SK-N-SH (cell line): ENCODE measurements around the gene TRIM40. TPM values are rescaled to one million over a fixed set of nuclear protein-coding genes. Genes with fewer than 3 reads are reported as not detected.

Experiments
- CTCF ChIA-PET: fragments of 300-600, 350-600 bp; formaldehyde crosslinking; extraction: SDS; loops from one replicate; lab custom pipeline; 2021; lab: Yijun Ruan, JAX
- POLR2A ChIA-PET: fragments of 350-600 bp; sonication (Branson Sonifier 250); formaldehyde crosslinking; extraction: SDS; loops from one replicate; lab custom pipeline; 2020; ENCODE audit warnings: antibody characterized with exemption, inconsistent platforms; lab: Yijun Ruan, JAX
- DNase-seq: peaks from one replicate; pipeline ENCODE4 v3.0.0; 2012
- H2AFZ ChIP-seq: fragments of 200-600 bp; sonication (generic); 2 replicates; pipeline ENCODE4 v1.8.1; 2016; ENCODE audit warnings: antibody characterized with exemption, mild to moderate bottlenecking, low read depth
- H3F3A ChIP-seq: fragments of 200-600 bp; sonication (generic); replicated peaks from 2 replicates; pipeline ENCODE3; 2016; ENCODE audit warnings: antibody characterized with exemption, mild to moderate bottlenecking; ENCODE audit not compliant: insufficient read depth
- H3K27ac ChIP-seq, 2 experiments: fragments of 200-500 bp in 1 of 2; fragments of 200-600 bp in 1 of 2; sonication (Bioruptor generic) in 1 of 2; sonication (generic), shearing (Covaris generic) in 1 of 2; 2 replicates each; pipeline versions ENCODE4 v1.5.1 to v1.6.1; 2014 to 2016; ENCODE audit warnings: low read depth in 2 of 2, inconsistent platforms in 1 of 2, low read length in 1 of 2, mild to moderate bottlenecking in 1 of 2, mixed read lengths in 1 of 2
- H3K27me3 ChIP-seq: fragments of 200-600 bp; sonication (generic), shearing (Covaris generic); 2 replicates; pipeline ENCODE4 v1.6.1; 2016; ENCODE audit warnings: mixed run types; ENCODE audit not compliant: insufficient read depth
- H3K36me3 ChIP-seq, 2 experiments: fragments of 200-500 bp in 1 of 2; fragments of 200-600 bp in 1 of 2; sonication (Bioruptor generic) in 1 of 2; sonication (generic) in 1 of 2; replicated peaks in 1 of 2; 2 replicates each; pipeline versions ENCODE3 to v1.5.1; 2014 to 2016; ENCODE audit warnings: low read length in 1 of 2, mild to moderate bottlenecking in 1 of 2; ENCODE audit not compliant: insufficient read depth in 2 of 2, control insufficient read depth in 1 of 2
- H3K4me1 ChIP-seq, 2 experiments: fragments of 200-500 bp in 1 of 2; fragments of 200-600 bp in 1 of 2; sonication (Bioruptor generic) in 1 of 2; sonication (generic), shearing (Covaris generic) in 1 of 2; 2 replicates each; pipeline versions ENCODE4 v1.5.1 to v1.6.1; 2014 to 2016; ENCODE audit warnings: low read depth in 1 of 2, low read length in 1 of 2, mixed run types in 1 of 2; ENCODE audit not compliant: insufficient read depth in 2 of 2, control insufficient read depth in 1 of 2
- H3K4me2 ChIP-seq: fragments of 200-600 bp; sonication (generic), shearing (Covaris generic); 2 replicates; pipeline ENCODE4 v1.6.1; 2017; ENCODE audit warnings: mixed run types
- H3K4me3 ChIP-seq, 2 experiments: fragments of 200-500 bp in 1 of 2; fragments of 200-600 bp in 1 of 2; sonication (Bioruptor generic) in 1 of 2; sonication (generic), shearing (Covaris generic) in 1 of 2; 2 replicates each; pipeline versions ENCODE4 v1.5.1 to v1.8.1; 2014 to 2016; ENCODE audit warnings: low read depth in 2 of 2, inconsistent platforms in 1 of 2, low read length in 1 of 2, mild to moderate bottlenecking in 1 of 2, mixed read lengths in 1 of 2, moderate library complexity in 1 of 2
- H3K79me2 ChIP-seq: fragments of 200-600 bp; sonication (generic); 2 replicates; pipeline ENCODE4 v1.8.1; 2017; ENCODE audit warnings: mild to moderate bottlenecking; ENCODE audit not compliant: insufficient read depth
- H3K9ac ChIP-seq: fragments of 200-600 bp; sonication (generic); 2 replicates; pipeline ENCODE4 v1.6.1; 2017; ENCODE audit warnings: mixed run types
- H3K9me2 ChIP-seq: fragments of 200-600 bp; sonication (generic); 2 replicates; pipeline ENCODE4 v1.6.1; 2017; ENCODE audit warnings: mixed run types
- H3K9me3 ChIP-seq: fragments of 200-600 bp; sonication (generic); 2 replicates; pipeline ENCODE4 v1.6.1; 2017; ENCODE audit warnings: mixed run types, mild to moderate bottlenecking, moderate library complexity
- H4K20me1 ChIP-seq: fragments of 200-600 bp; sonication (generic); 2 replicates; pipeline ENCODE4 v1.6.1; 2017; ENCODE audit warnings: mild to moderate bottlenecking, mixed run types; ENCODE audit not compliant: insufficient read depth
- CTCF ChIP-seq: fragments of 200-600 bp; sonication (generic); IDR thresholded peaks from 2 replicates; pipeline ENCODE4 v1.6.1; 2017; ENCODE audit warnings: antibody characterized with exemption, mild to moderate bottlenecking, moderate library complexity
- FOSL2 ChIP-seq: IDR thresholded peaks from 2 replicates; pipeline ENCODE4 v1.4.0; 2012; ENCODE audit warnings: low read depth, mild to moderate bottlenecking, moderate library complexity, borderline replicate concordance
- MAX ChIP-seq: IDR thresholded peaks from 2 replicates; pipeline ENCODE4 v1.4.0; 2012; ENCODE audit warnings: low read depth
- MXI1 ChIP-seq: IDR thresholded peaks from 2 replicates; pipeline ENCODE4 v1.6.1; 2012; ENCODE audit warnings: mild to moderate bottlenecking, low read depth, low read length, improper control_type of control experiment
- NFIC ChIP-seq: IDR thresholded peaks from 2 replicates; pipeline ENCODE4 v1.4.0; 2012; ENCODE audit warnings: borderline replicate concordance
- PBX3 ChIP-seq: IDR thresholded peaks from 2 replicates; pipeline ENCODE4; 2012
- RCOR1 ChIP-seq: fragments of 150-350 bp; IDR thresholded peaks from 2 replicates; pipeline ENCODE4 v1.6.1; 2017; ENCODE audit warnings: antibody characterized with exemption, low read length
- REST ChIP-seq: IDR thresholded peaks from 2 replicates; pipeline ENCODE4 v1.6.1; 2012; ENCODE audit warnings: mild to moderate bottlenecking, low read depth, low read length, moderate library complexity
- SMC3 ChIP-seq: IDR thresholded peaks from 2 replicates; pipeline ENCODE4 v1.6.1; 2012; ENCODE audit warnings: low read depth, low read length, improper control_type of control experiment
- TEAD4 ChIP-seq: IDR thresholded peaks from 2 replicates; pipeline ENCODE4 v1.4.0; 2012; ENCODE audit warnings: mild to moderate bottlenecking, borderline replicate concordance; ENCODE audit not compliant: insufficient read depth
- USF2 ChIP-seq: fragments of 150-350 bp; IDR thresholded peaks from 2 replicates; pipeline ENCODE4 v1.6.1; 2017; ENCODE audit warnings: antibody characterized with exemption, low read length, low read depth, borderline replicate concordance
- YY1 ChIP-seq: IDR thresholded peaks from 2 replicates; pipeline ENCODE4 v1.4.0; 2012; ENCODE audit warnings: low read depth, mild to moderate bottlenecking
- ZBTB33 ChIP-seq: IDR thresholded peaks from 2 replicates; pipeline ENCODE4 v1.4.0; 2012; ENCODE audit warnings: low read depth, borderline replicate concordance
- WGBS: methylation state at CpG from one replicate; pipeline ENCODE4 v1.1.6; 2017; ENCODE audit warnings: low lambda C conversion rate; 5-methylcytosine and 5-hydroxymethylcytosine counted together
- polyA plus RNA-seq, 3 experiments: library from polyadenylated mRNA; depleted of rRNA; stranded (reverse); fragments of >200 nt; gene quantifications; 2 replicates each; pipeline ENCODE4 v1.2.3, GENCODE V29; 2012
- TF ChIP-seq, protein P1 (sequence below): fragments of 150-350 bp; IDR thresholded peaks from 2 replicates; pipeline ENCODE4 v1.6.1; 2016; ENCODE audit warnings: mild to moderate bottlenecking, low read depth, low read length

The TRIM40 gene
- polyA plus RNA-seq, 1 of the 3 experiments (the other 2 are of a cell fraction): not detected

DNA sequence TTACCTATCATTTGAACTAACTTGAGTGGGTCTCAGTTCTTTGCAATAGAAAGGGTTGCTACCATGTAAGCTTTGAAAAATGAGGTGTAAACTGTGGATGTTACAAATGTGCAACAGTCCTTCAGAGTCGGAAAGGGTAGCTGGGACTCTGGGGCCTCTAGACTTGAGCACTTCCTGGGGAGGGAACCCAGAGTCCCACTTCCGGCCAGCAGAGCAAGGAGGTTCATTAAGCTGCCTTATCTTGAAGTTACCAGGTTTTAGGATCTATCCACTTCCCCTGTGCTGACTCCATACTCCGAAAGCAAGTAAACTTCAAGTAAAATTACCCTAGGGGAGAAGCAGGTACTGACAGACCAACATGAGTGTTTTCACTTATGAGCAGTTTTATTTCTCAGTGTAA, 15.6 kb downstream of the TRIM40 start (continued):
- TF ChIP-seq PBX3 (no peak), YY1 (no peak), USF2 (no peak), REST (no peak), TEAD4 (no peak), MAX (no peak)
- TF ChIP-seq, protein P1, sequence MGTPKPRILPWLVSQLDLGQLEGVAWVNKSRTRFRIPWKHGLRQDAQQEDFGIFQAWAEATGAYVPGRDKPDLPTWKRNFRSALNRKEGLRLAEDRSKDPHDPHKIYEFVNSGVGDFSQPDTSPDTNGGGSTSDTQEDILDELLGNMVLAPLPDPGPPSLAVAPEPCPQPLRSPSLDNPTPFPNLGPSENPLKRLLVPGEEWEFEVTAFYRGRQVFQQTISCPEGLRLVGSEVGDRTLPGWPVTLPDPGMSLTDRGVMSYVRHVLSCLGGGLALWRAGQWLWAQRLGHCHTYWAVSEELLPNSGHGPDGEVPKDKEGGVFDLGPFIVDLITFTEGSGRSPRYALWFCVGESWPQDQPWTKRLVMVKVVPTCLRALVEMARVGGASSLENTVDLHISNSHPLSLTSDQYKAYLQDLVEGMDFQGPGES: no peak

- Histone ChIP-seq H3K4me2 (no peak overlapping the region), H2AFZ (no peak overlapping the region)
- CTCF ChIA-PET: interaction anchor here (0.9 to 6.4 kb wide), 6 partner anchors 16 to 49 kb away, joined by 3 to 38 read pairs (median 4); partner anchors contain the start of gene TRIM40
These were observed 16.2 kb downstream of the TRIM40 start for GRCh38 chr6:30152016-30152673.

More at GRCh38 chr6:30152016-30152673, 16.2 kb downstream of the TRIM40 start:
- no peak for TF ChIP-seq MAX
- no peak for TF ChIP-seq ZBTB33
- no peak for TF ChIP-seq RCOR1
- no peak for TF ChIP-seq SMC3
- no peak for TF ChIP-seq CTCF
- TF ChIP-seq MXI1: no peak
- TF ChIP-seq, protein P1: no peak
- no peak for TF ChIP-seq FOSL2
- TF ChIP-seq NFIC: no peak
- H3K9me2 ChIP-seq: no peaks in the 10 kb centered on the region
- no peaks in the 10 kb centered on the region for H4K20me1 ChIP-seq
- H3K9me3 ChIP-seq: no peaks in the 10 kb centered on the region
- no peak overlapping the region for H3K4me3 ChIP-seq
- H3K36me3 ChIP-seq: no peaks in the 10 kb centered on the region
- 13% methylated on average over 4 of the region's 4 CpGs for WGBS
- no peak for DNase-seq
- H3K79me2 ChIP-seq: no peaks in the 10 kb centered on the region
- H3K4me1 ChIP-seq: no peaks in the 10 kb centered on the region; a peak in 1 of 4 replicates
- no peak overlapping the region for H3K27ac ChIP-seq
- peaks cover 8% of the 10 kb centered on the region; the same call in 1 of the 2 replicates for H3K27me3 ChIP-seq
- no peaks in the 10 kb centered on the region for H3F3A ChIP-seq
- POLR2A ChIA-PET: no interaction called here
- no peak overlapping the region for H3K9ac ChIP-seq
